ENCODE measurements around the gene PRKD1.

GRCh38 chr14:29652571-29652970, 275.1 kb downstream of the PRKD1 start:
- TF ChIP-seq CTCF (IDR thresholded peaks at IDR 0.05 in 2 of 3, conservative IDR thresholded peaks at IDR 0.05 in 1 of 3; ENCODE audit: control insufficient read depth in 2 of 3, extremely low read depth in 1 of 3, insufficient read depth in 1 of 3, low read depth in 3 of 3, low read length in 3 of 3) (no peak), ESRRA (IDR thresholded peaks at IDR 0.05; ENCODE audit: low read length) (no peak), NFYA (IDR thresholded peaks at IDR 0.05; ENCODE audit: borderline replicate concordance, low read depth, low read length) (no peak), TCF12 (IDR thresholded peaks at IDR 0.05; ENCODE audit: low read depth, low read length) (no peak), MAX (IDR thresholded peaks at IDR 0.05; ENCODE audit: low read depth, low read length) (no peak), SP1 (IDR thresholded peaks at IDR 0.05; ENCODE audit: low read depth, low read length) (no peak), CHD4 (IDR thresholded peaks at IDR 0.05) (no peak), HDGF (IDR thresholded peaks at IDR 0.05) (no peak), IRF5 (IDR thresholded peaks at IDR 0.05; ENCODE audit: borderline replicate concordance) (no peak), RCOR1 (conservative IDR thresholded peaks at IDR 0.05; ENCODE audit: low read depth, low read length) (no peak), GABPA (IDR thresholded peaks at IDR 0.05; ENCODE audit: low read depth) (no peak), POLR2AphosphoS5 (IDR thresholded peaks at IDR 0.05; ENCODE audit: low read length) (no peak)
- TF ChIP-seq, protein P1, sequence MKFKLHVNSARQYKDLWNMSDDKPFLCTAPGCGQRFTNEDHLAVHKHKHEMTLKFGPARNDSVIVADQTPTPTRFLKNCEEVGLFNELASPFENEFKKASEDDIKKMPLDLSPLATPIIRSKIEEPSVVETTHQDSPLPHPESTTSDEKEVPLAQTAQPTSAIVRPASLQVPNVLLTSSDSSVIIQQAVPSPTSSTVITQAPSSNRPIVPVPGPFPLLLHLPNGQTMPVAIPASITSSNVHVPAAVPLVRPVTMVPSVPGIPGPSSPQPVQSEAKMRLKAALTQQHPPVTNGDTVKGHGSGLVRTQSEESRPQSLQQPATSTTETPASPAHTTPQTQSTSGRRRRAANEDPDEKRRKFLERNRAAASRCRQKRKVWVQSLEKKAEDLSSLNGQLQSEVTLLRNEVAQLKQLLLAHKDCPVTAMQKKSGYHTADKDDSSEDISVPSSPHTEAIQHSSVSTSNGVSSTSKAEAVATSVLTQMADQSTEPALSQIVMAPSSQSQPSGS (IDR thresholded peaks at IDR 0.05; ENCODE audit: low read length), result no peak
